CD4-positive, alpha-beta T cell (primary cell): Measurements from ENCODE around the gene ME3. TPM values are rescaled to one million over a fixed set of nuclear protein-coding genes. Genes with fewer than 3 reads are reported as not detected.
A peak's percentile ranks its signal among the peaks of the same experiment; 100 is the strongest.

Experiments
- ATAC-seq: fragments of 200-7000 bp; cut with Tn5 transposase; one replicate; pipeline ENCODE4 v1.10.0; 2022; ENCODE audit warnings: mild to moderate bottlenecking; ENCODE audit not compliant: poor library complexity
- CTCF ChIA-PET: fragments of 350-600 bp; sonication (Branson Sonifier 250); formaldehyde crosslinking; loops from one replicate; lab custom pipeline; 2021; ENCODE audit warnings: antibody characterized with exemption, inconsistent platforms; lab: Charles Lee
- POLR2A ChIA-PET: fragments of 350-600 bp; sonication (Branson Sonifier 250); formaldehyde crosslinking; loops from one replicate; lab custom pipeline; 2021; ENCODE audit warnings: antibody characterized with exemption, inconsistent platforms; lab: Charles Lee
- DNase-seq, 14 experiments: peaks; one replicate each; pipeline ENCODE4 v3.0.0-alpha.2; 2013 to 2020; ENCODE audit warnings: mixed read lengths in 2 of 14
- H3K27ac ChIP-seq, 2 donors: one replicate each; pipeline versions ENCODE4 v1.5.1 to v1.7.0; 2013; ENCODE audit warnings: low read length in 2 of 2, low read depth in 1 of 2, mild to moderate bottlenecking in 1 of 2
- H3K27me3 ChIP-seq, 2 experiments: 1 replicate in 1 of 2; 2 replicates in 1 of 2; pipeline versions ENCODE4 v1.6.1 to v1.7.0; 2013; ENCODE audit warnings: low read length in 2 of 2, control low read depth in 1 of 2, mild to moderate bottlenecking in 1 of 2, moderate library complexity in 1 of 2; ENCODE audit not compliant: insufficient read depth in 2 of 2, control insufficient read depth in 1 of 2
- H3K36me3 ChIP-seq: one replicate; pipeline ENCODE4 v1.6.1; 2013; ENCODE audit warnings: low read length, control low read depth; ENCODE audit not compliant: insufficient read depth
- H3K4me1 ChIP-seq: one replicate; pipeline ENCODE4 v1.6.1; 2013; ENCODE audit warnings: low read length, control low read depth; ENCODE audit not compliant: insufficient read depth
- H3K4me3 ChIP-seq: one replicate; pipeline ENCODE4 v1.5.1; 2013; ENCODE audit warnings: mild to moderate bottlenecking, low read length, moderate library complexity
- H3K9me3 ChIP-seq, 2 experiments: 1 replicate in 1 of 2; 2 replicates in 1 of 2; pipeline versions ENCODE4 v1.6.1 to v1.7.0; 2013; ENCODE audit warnings: low read length in 2 of 2, mild to moderate bottlenecking in 2 of 2, control low read depth in 1 of 2, moderate library complexity in 1 of 2; ENCODE audit not compliant: control insufficient read depth in 1 of 2, insufficient read depth in 1 of 2
- H3K27ac Mint-ChIP-seq: one replicate; pipeline ENCODE4 v1.8.0; 2020; ENCODE audit warnings: mixed read lengths
- H3K27me3 Mint-ChIP-seq: one replicate; pipeline ENCODE4 v1.8.0; 2021; ENCODE audit warnings: mixed read lengths
- H3K36me3 Mint-ChIP-seq: one replicate; pipeline ENCODE4 v1.8.0; 2021; ENCODE audit warnings: low read depth, mixed read lengths
- H3K4me1 Mint-ChIP-seq: one replicate; pipeline ENCODE4 v1.8.0; 2021; ENCODE audit warnings: low read depth, mixed read lengths
- H3K4me3 Mint-ChIP-seq: one replicate; pipeline ENCODE4 v1.8.0; 2020; ENCODE audit warnings: mild to moderate bottlenecking, mixed read lengths
- H3K9me3 Mint-ChIP-seq: one replicate; pipeline ENCODE4 v1.8.0; 2020; ENCODE audit warnings: mixed read lengths
- CTCF ChIP-seq: fragments of 200-600 bp; IDR thresholded peaks from one replicate; pipeline ENCODE4 v1.8.0; 2022; ENCODE audit warnings: antibody characterized with exemption, mild to moderate bottlenecking
- intact Hi-C, 2 experiments: fragments of 100-400 bp; cut with DNase I in 1 of 2; cut with micrococcal nuclease in 1 of 2; formaldehyde crosslinking; loops; one replicate each; pipeline versions ENCODE4 v1.15.1 to v1.9.0; 2023 to 2025; cut with DNase I, micrococcal nuclease
- total RNA-seq, 174 experiments: library from RNA in 2 of 174; stranded (reverse) in 2 of 174; gene quantifications; one replicate each; pipeline ENCODE4 v1.2.3 and lab custom pipeline; 2021 to 2026

Gene ME3
- total RNA-seq, 2 experiments from 2014 or later = 9.1 to 10.6 TPM

GRCh38 chr11:86606270-86606835 lies 66.1 kb downstream of the ME3 start:
- Mint-ChIP-seq H3K36me3 (no peaks in the 10 kb centered on the region), H3K9me3 (no peaks in the 10 kb centered on the region), H3K27ac (no peak overlapping the region), H3K4me1 (peaks cover 9% of the 10 kb centered on the region), H3K4me3 (no peak overlapping the region), H3K27me3 (no peaks in the 10 kb centered on the region)
- H3K27me3 ChIP-seq = no peaks in the 10 kb centered on the region
- H3K36me3 ChIP-seq = no peaks in the 10 kb centered on the region
- no peaks in the 10 kb centered on the region for H3K9me3 ChIP-seq
- H3K27ac ChIP-seq = no peak overlapping the region
- CTCF ChIA-PET = no interaction called here
- DNase-seq (no peak), ATAC-seq (no peak)
- POLR2A ChIA-PET = no interaction called here
- no peaks in the 10 kb centered on the region for H3K4me1 ChIP-seq
- H3K4me3 ChIP-seq = no peak overlapping the region
- intact Hi-C loops = loop anchor here in 1 of 2 experiments (5.0 kb wide), 1 partner anchor 149 kb away; no protein-coding TSS in a partner anchor
- no peak for TF ChIP-seq CTCF

DNA sequence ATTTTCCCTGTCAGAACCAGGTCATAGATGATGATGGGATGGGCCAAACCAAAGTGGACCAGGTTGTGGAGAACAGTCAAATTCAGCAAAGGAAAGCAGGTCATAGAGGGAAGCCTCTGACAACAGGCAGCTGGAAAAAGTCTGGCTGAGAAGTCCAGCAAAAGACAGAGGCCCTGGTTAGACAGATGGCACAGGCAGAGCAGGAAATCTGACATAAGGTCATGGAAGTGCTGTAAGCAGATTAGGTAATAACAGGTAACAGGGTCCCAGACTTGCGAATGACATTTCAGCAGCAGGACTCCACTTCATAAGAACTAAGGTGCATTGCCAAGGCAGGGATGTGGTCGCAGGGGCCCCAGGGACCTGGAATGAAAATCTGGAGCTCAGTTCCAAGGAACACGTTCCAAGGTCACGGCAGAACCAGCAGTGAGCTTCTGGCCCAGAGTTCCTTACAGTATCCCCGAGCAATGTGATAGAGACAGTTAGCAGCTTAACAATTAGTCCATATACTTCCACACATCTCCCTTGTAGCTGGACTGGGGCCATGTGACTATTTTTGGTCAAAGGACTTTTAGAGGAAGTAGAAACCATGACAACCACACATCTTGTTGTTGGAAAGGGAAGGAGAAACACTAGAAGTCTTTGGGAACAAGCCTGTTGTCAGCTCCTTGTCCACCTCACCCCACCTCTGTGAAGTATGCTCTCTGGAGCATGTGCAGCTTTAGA lies 75.4 kb downstream of the ME3 start:
- Histone ChIP-seq H3K9me3 (peaks cover 0 to 7% of the 10 kb centered on the region in 2 experiments), H3K4me1 (peaks cover 4% of the 10 kb centered on the region), H3K36me3 (no peaks in the 10 kb centered on the region), H3K27me3 (no peaks in the 10 kb centered on the region), H3K4me3 (no peak overlapping the region), H3K27ac (no peak overlapping the region)
- CTCF ChIA-PET = no interaction called here
- TF ChIP-seq CTCF = no peak
- H3K27me3 Mint-ChIP-seq = no peaks in the 10 kb centered on the region
- H3K4me3 Mint-ChIP-seq = no peak overlapping the region
- no peaks in the 10 kb centered on the region for H3K9me3 Mint-ChIP-seq
- DNase-seq = peak in 2 of 14 experiments; percentile 3 to 11
- POLR2A ChIA-PET = no interaction called here
- H3K4me1 Mint-ChIP-seq = peaks cover 14% of the 10 kb centered on the region
- no peaks in the 10 kb centered on the region for H3K36me3 Mint-ChIP-seq
- intact Hi-C loops = no loop called here
- H3K27ac Mint-ChIP-seq = no peak overlapping the region
- ATAC-seq = no peak

- Histone ChIP-seq H3K4me3 (no peak overlapping the region), H3K9me3 (peaks cover 0 to 7% of the 10 kb centered on the region in 2 experiments), H3K27me3 (no peaks in the 10 kb centered on the region), H3K27ac (no peak overlapping the region), H3K36me3 (no peaks in the 10 kb centered on the region), H3K4me1 (peaks cover 4% of the 10 kb centered on the region)
- Mint-ChIP-seq H3K9me3 (no peaks in the 10 kb centered on the region), H3K36me3 (no peaks in the 10 kb centered on the region), H3K4me1 (peaks cover 14% of the 10 kb centered on the region), H3K4me3 (no peak overlapping the region), H3K27me3 (no peaks in the 10 kb centered on the region), H3K27ac (no peak overlapping the region)
- POLR2A ChIA-PET = no interaction called here
- CTCF ChIA-PET = no interaction called here
- DNase-seq (no peak), ATAC-seq (no peak)
- no peak for TF ChIP-seq CTCF
- intact Hi-C loops = no loop called here
Measured at GRCh38 chr11:86595955-86596354, 76.5 kb downstream of the ME3 start.
